ENCODE data around the gene LRRC8D. TPM values are rescaled to one million over a fixed set of nuclear protein-coding genes. Genes with fewer than 3 reads are reported as not detected.

Gene LRRC8D
- total and polyA plus RNA-seq, 2 of the 4 experiments (the other 2 are of a cell fraction), result 34.1 to 35.3 TPM

- intact Hi-C loops (cut with micrococcal nuclease) (no loop called here), in situ Hi-C loops (cut with MboI; ENCODE audit: low sequenced_read_pairs) (no loop called here), dilution Hi-C loops (cut with HindIII; ENCODE audit: low sequenced_read_pairs, unreplicated experiment) (no loop called here)
- Histone ChIP-seq H4K20me1 (ENCODE audit: insufficient read depth, low read length) (no peaks in the 10 kb centered on the region), H2AK5ac (ENCODE audit: low read depth, low read length) (no peak overlapping the region), H3K4me3 (ENCODE audit: insufficient read depth, low read depth, low read length) (no peak overlapping the region), H3K18ac (ENCODE audit: low read depth, low read length) (no peak overlapping the region), H2BK5ac (ENCODE audit: low read depth, low read length, poor library complexity, severe bottlenecking) (no peak overlapping the region), H3K4me1 (ENCODE audit: control insufficient read depth, insufficient read depth, low read length) (peaks cover 2% of the 10 kb centered on the region), H4K8ac (ENCODE audit: low read depth in 2 of 2, low read length in 2 of 2) (no peak overlapping the region), H3K79me1 (ENCODE audit: low read depth in 1 of 2, low read length in 2 of 2) (0 out of 4 replicates have a peak, but pooled peaks cover 0 to 3% of the 10 kb centered on the region in 2 experiments), H3K9ac (ENCODE audit: low read depth, low read length) (no peak overlapping the region), H2BK120ac (ENCODE audit: low read depth, low read length) (no peak overlapping the region), H3K4ac (ENCODE audit: low read depth, low read length) (no peak overlapping the region), H3K27me3 (ENCODE audit: control insufficient read depth, insufficient read depth, low read length) (no peaks in the 10 kb centered on the region; the same call in 1 of the 2 replicates), H2AK9ac (replicated peaks; ENCODE audit: low read depth, low read length, poor library complexity) (no peak overlapping the region), H3K4me2 (ENCODE audit: low read depth, low read length) (no peak overlapping the region), H4K5ac (ENCODE audit: low read depth, low read length) (no peak overlapping the region), H2BK15ac (ENCODE audit: low read depth, low read length) (no peak overlapping the region), H2BK20ac (ENCODE audit: low read depth, low read length) (no peak overlapping the region), H3K9me3 (ENCODE audit: control insufficient read depth, insufficient read depth, low read length) (no peaks in the 10 kb centered on the region), H3K27ac (ENCODE audit: insufficient read depth, low read length) (no peak overlapping the region), H3K36me3 (ENCODE audit: control insufficient read depth, insufficient read depth, low read length) (no peaks in the 10 kb centered on the region), H3K56ac (ENCODE audit: extremely low read depth, insufficient read depth, low read length) (no peak overlapping the region), H3K14ac (replicated peaks; ENCODE audit: low read depth, low read length) (no peak overlapping the region), H3K9me1 (ENCODE audit: insufficient read depth, low read length) (no peaks in the 10 kb centered on the region), H3K23ac (ENCODE audit: low read depth, low read length) (no peak overlapping the region), H2AFZ (replicated peaks; ENCODE audit: low read length, poor library complexity) (no peak overlapping the region), H4K91ac (ENCODE audit: insufficient read depth, low read depth, low read length) (no peak overlapping the region)
- ATAC-seq (ENCODE audit: low read depth), result no peak
- no CpG with 5 or more reads among the region's 2 CpGs for WGBS, 2 experiments (ENCODE audit: extremely low coverage in 2 of 2, insufficient read length in 1 of 2)
- TF ChIP-seq RFX5 (IDR thresholded peaks at IDR 0.05; ENCODE audit: low read depth, low read length), result no peak
- no peak for TF ChIP-seq CTCF (conservative IDR thresholded peaks at IDR 0.05; ENCODE audit: low read depth, low read length)
- DNase-seq, result no peak
- CTCF ChIA-PET, result no interaction called here
- POLR2A ChIA-PET (ENCODE audit: unreplicated experiment), result no interaction called here
- BruUV-seq (replicated peaks), result no TSS peak
These were observed 4.5 kb upstream of the LRRC8D start for GRCh38 chr1:89816366-89816765.
